Measurements from ENCODE around the gene TAF7L. TPM values are rescaled to one million over a fixed set of nuclear protein-coding genes. Genes with fewer than 3 reads are reported as not detected.
"Not testable (repeated sequence)": the region's sequence is repeated elsewhere in the genome, so short reads cannot be mapped to it uniquely, and the experiment has no call there.

The TAF7L gene
- polyA plus RNA-seq (2011; rRNA removed) (1.5 and 1.6 TPM in 2 replicates), polyA minus RNA-seq (2011; rRNA and poly(A)+ RNA removed) (0.23 and 0.30 TPM in 2 replicates)

- no peak for DNase-seq (ENCODE audit: low read depth, low spot score)
Measured at GRCh38 chrX:101290957-101291603, at the start of gene TAF7L. TAF7L (minus strand) TSS chrX:101291334; CDS start chrX:101287543, 3,791 bp downstream.

GRCh38 chrX:101337776-101338271, 46.7 kb upstream of the TAF7L start:
- Histone ChIP-seq H3K27ac (ENCODE audit: low read depth, low read length) (no peak overlapping the region), H3K27me3 (ENCODE audit: control insufficient read depth, insufficient read depth, low read length) (no peaks in the 10 kb centered on the region), H3K9me3 (ENCODE audit: control insufficient read depth, insufficient read depth, low read length) (no peaks in the 10 kb centered on the region), H3K4me3 (ENCODE audit: low read depth, low read length) (no peak overlapping the region)
- no peak for TF ChIP-seq CTCF (IDR thresholded peaks at IDR 0.05; ENCODE audit: low read depth, low read length)
- no peak for DNase-seq (ENCODE audit: low read depth, low spot score)
- ChIA-PET POLR2A (no interaction called here), CTCF (no interaction called here)

More at GRCh38 chrX:101290957-101291603, at the start of gene TAF7L:
- Histone ChIP-seq H3K27ac (ENCODE audit: low read depth, low read length) (no peak within 1 kb of the TSS), H3K4me3 (ENCODE audit: low read depth, low read length) (peak within 1 kb of the TSS; percentile 34), H3K9me3 (ENCODE audit: control insufficient read depth, insufficient read depth, low read length) (peaks cover 6% of the 10 kb centered on the region; the same call in 1 of the 2 replicates), H3K27me3 (ENCODE audit: control insufficient read depth, insufficient read depth, low read length) (no peaks in the 10 kb centered on the region)
- CTCF ChIA-PET: interaction anchor here (0.5 kb wide), 1 partner anchor 257 kb away, joined by 3 read pairs; no protein-coding TSS in a partner anchor
- no peak for TF ChIP-seq CTCF (IDR thresholded peaks at IDR 0.05; ENCODE audit: low read depth, low read length)
- POLR2A ChIA-PET: no interaction called here

GRCh38 chrX:101334310-101334709, 43.2 kb upstream of the TAF7L start:
- DNase-seq (ENCODE audit: low read depth, low spot score); H3K9me3 ChIP-seq (ENCODE audit: control insufficient read depth, insufficient read depth, low read length); CTCF ChIA-PET; H3K27ac ChIP-seq (ENCODE audit: low read depth, low read length); POLR2A ChIA-PET; H3K4me3 ChIP-seq (ENCODE audit: low read depth, low read length); H3K27me3 ChIP-seq (ENCODE audit: control insufficient read depth, insufficient read depth, low read length): not testable (repeated sequence)

- POLR2A ChIA-PET; H3K27me3 ChIP-seq (ENCODE audit: control insufficient read depth, insufficient read depth, low read length); CTCF ChIA-PET; H3K4me3 ChIP-seq (ENCODE audit: low read depth, low read length); DNase-seq (ENCODE audit: low read depth, low spot score); H3K27ac ChIP-seq (ENCODE audit: low read depth, low read length); H3K9me3 ChIP-seq (ENCODE audit: control insufficient read depth, insufficient read depth, low read length): not testable (repeated sequence)
Measured at GRCh38 chrX:101326600-101326999, 35.5 kb upstream of the TAF7L start.

GRCh38 chrX:101303790-101304189, 12.7 kb upstream of the TAF7L start:
- no peak for DNase-seq (ENCODE audit: low read depth, low spot score)
- CTCF ChIA-PET: no interaction called here
- Histone ChIP-seq H3K27me3 (ENCODE audit: control insufficient read depth, insufficient read depth, low read length) (no peaks in the 10 kb centered on the region), H3K27ac (ENCODE audit: low read depth, low read length) (no peak overlapping the region), H3K4me3 (ENCODE audit: low read depth, low read length) (no peak overlapping the region), H3K9me3 (ENCODE audit: control insufficient read depth, insufficient read depth, low read length) (no peaks in the 10 kb centered on the region)
- POLR2A ChIA-PET: no interaction called here
- TF ChIP-seq CTCF (IDR thresholded peaks at IDR 0.05; ENCODE audit: low read depth, low read length): no peak

GRCh38 chrX:101295603-101296002, 4.5 kb upstream of the TAF7L start:
- CTCF ChIA-PET; H3K27me3 ChIP-seq (ENCODE audit: control insufficient read depth, insufficient read depth, low read length); H3K4me3 ChIP-seq (ENCODE audit: low read depth, low read length); DNase-seq (ENCODE audit: low read depth, low spot score); POLR2A ChIA-PET; H3K9me3 ChIP-seq (ENCODE audit: control insufficient read depth, insufficient read depth, low read length); H3K27ac ChIP-seq (ENCODE audit: low read depth, low read length): not testable (repeated sequence)
